Esophagus muscularis mucosa (tissue), 4 donors: ENCODE results near the gene SLFN11.

Source experiments
- CTCF ChIP-seq, 3 experiments: fragments of 200-600 bp in 2 of 3; fragments of 450-650 bp in 1 of 3; sonication (generic) in 2 of 3; IDR thresholded peaks; one replicate each; pipeline ENCODE4 v1.5.1; 2017 to 2019; ENCODE audit warnings: antibody characterized with exemption in 3 of 3, mild to moderate bottlenecking in 2 of 3, moderate library complexity in 1 of 3
- EP300 ChIP-seq: sonication (generic); formaldehyde crosslinking; IDR thresholded peaks from one replicate; pipeline ENCODE4 v1.6.1; 2017; ENCODE audit warnings: antibody characterized with exemption
- POLR2A ChIP-seq: fragments of 450-650 bp; IDR thresholded peaks from one replicate; pipeline ENCODE4 v1.6.1; 2017; ENCODE audit warnings: antibody characterized with exemption, moderate library complexity, mild to moderate bottlenecking, low read depth
- POLR2AphosphoS5 ChIP-seq, 2 donors: sonication (generic); formaldehyde crosslinking; IDR thresholded peaks; one replicate each; pipeline ENCODE4 v1.6.1; 2017; ENCODE audit warnings: antibody characterized with exemption in 2 of 2

- TF ChIP-seq CTCF (IDR thresholded peaks at IDR 0.05), result no peak
- no peak for TF ChIP-seq POLR2AphosphoS5 (IDR thresholded peaks at IDR 0.05)
- no peak for TF ChIP-seq EP300
- no peak for TF ChIP-seq POLR2A
Measured at GRCh38 chr17:35345445-35345925, 27.9 kb downstream of the SLFN11 start.
